Measurements from ENCODE around the gene GLCCI1.
"Not testable (repeated sequence)": the region's sequence is repeated elsewhere in the genome, so short reads cannot be mapped to it uniquely, and the experiment has no call there.

GLCCI1 gene

GRCh38 chr7:7989133-7989532 lies 20.5 kb downstream of the GLCCI1 start:
- H3K9me3 ChIP-seq (ENCODE audit: control insufficient read depth in 2 of 2, low read length in 2 of 2) = peaks cover 0 to 3% of the 10 kb centered on the region in 2 donors
- no peaks in the 10 kb centered on the region for H3K27me3 ChIP-seq (ENCODE audit: control insufficient read depth in 1 of 2, insufficient read depth in 2 of 2, low read length in 2 of 2)
- no peak overlapping the region for H3K4me3 ChIP-seq (ENCODE audit: low read length in 2 of 2)
- no peak overlapping the region for H3K27ac ChIP-seq (ENCODE audit: low read length)
- no peaks in the 10 kb centered on the region for H3K4me1 ChIP-seq (ENCODE audit: control insufficient read depth, insufficient read depth, low read length)
- no peaks in the 10 kb centered on the region for H3K36me3 ChIP-seq (ENCODE audit: control insufficient read depth in 2 of 2, insufficient read depth in 2 of 2, low read length in 2 of 2)
- H3K9ac ChIP-seq (ENCODE audit: low read length in 2 of 2) = peak overlapping the region in 1 of 2 donors; percentile 23

- no peaks in the 10 kb centered on the region for H3K27me3 ChIP-seq (ENCODE audit: control insufficient read depth in 1 of 2, insufficient read depth in 2 of 2, low read length in 2 of 2)
- H3K27ac ChIP-seq (ENCODE audit: low read length) = no peak overlapping the region
- H3K9ac ChIP-seq (ENCODE audit: low read length in 2 of 2) = peak overlapping the region in 1 of 2 donors; percentile 23
- H3K9me3 ChIP-seq (ENCODE audit: control insufficient read depth in 2 of 2, low read length in 2 of 2) = peaks cover 0 to 3% of the 10 kb centered on the region in 2 donors
- peak overlapping the region; percentile 0 to 54 for H3K4me3 ChIP-seq (ENCODE audit: low read length in 2 of 2)
- H3K36me3 ChIP-seq (ENCODE audit: control insufficient read depth in 2 of 2, insufficient read depth in 2 of 2, low read length in 2 of 2) = no peaks in the 10 kb centered on the region
- H3K4me1 ChIP-seq (ENCODE audit: control insufficient read depth, insufficient read depth, low read length) = no peaks in the 10 kb centered on the region
Measured at GRCh38 chr7:7989616-7990440, 21.2 kb downstream of the GLCCI1 start.

- Histone ChIP-seq H3K4me3 (ENCODE audit: low read length in 2 of 2) (peak overlapping the region in 1 of 2 donors; percentile 54), H3K9me3 (ENCODE audit: control insufficient read depth in 2 of 2, low read length in 2 of 2) (peaks cover 0 to 3% of the 10 kb centered on the region in 2 donors), H3K9ac (ENCODE audit: low read length in 2 of 2) (no peak overlapping the region), H3K27me3 (ENCODE audit: control insufficient read depth in 1 of 2, insufficient read depth in 2 of 2, low read length in 2 of 2) (no peaks in the 10 kb centered on the region), H3K27ac (ENCODE audit: low read length) (no peak overlapping the region), H3K36me3 (ENCODE audit: control insufficient read depth in 2 of 2, insufficient read depth in 2 of 2, low read length in 2 of 2) (no peaks in the 10 kb centered on the region), H3K4me1 (ENCODE audit: control insufficient read depth, insufficient read depth, low read length) (no peaks in the 10 kb centered on the region)
Measured at GRCh38 chr7:7990441-7990761, 21.8 kb downstream of the GLCCI1 start.

- Histone ChIP-seq H3K4me3 (ENCODE audit: low read length in 2 of 2) (no peak overlapping the region), H3K4me1 (ENCODE audit: control insufficient read depth, insufficient read depth, low read length) (no peaks in the 10 kb centered on the region), H3K36me3 (ENCODE audit: control insufficient read depth in 2 of 2, insufficient read depth in 2 of 2, low read length in 2 of 2) (no peaks in the 10 kb centered on the region), H3K9ac (ENCODE audit: low read length in 2 of 2) (no peak overlapping the region), H3K9me3 (ENCODE audit: control insufficient read depth in 2 of 2, low read length in 2 of 2) (peaks cover 0 to 3% of the 10 kb centered on the region in 2 donors), H3K27me3 (ENCODE audit: control insufficient read depth in 1 of 2, insufficient read depth in 2 of 2, low read length in 2 of 2) (no peaks in the 10 kb centered on the region), H3K27ac (ENCODE audit: low read length) (no peak overlapping the region)
Measured at GRCh38 chr7:7992506-7992905, 23.9 kb downstream of the GLCCI1 start.

GRCh38 chr7:7995348-7995747 lies 26.8 kb downstream of the GLCCI1 start:
- H3K4me3 ChIP-seq (ENCODE audit: low read length in 2 of 2); H3K4me1 ChIP-seq (ENCODE audit: control insufficient read depth, insufficient read depth, low read length); H3K36me3 ChIP-seq (ENCODE audit: control insufficient read depth in 2 of 2, insufficient read depth in 2 of 2, low read length in 2 of 2); H3K27ac ChIP-seq (ENCODE audit: low read length); H3K9ac ChIP-seq (ENCODE audit: low read length in 2 of 2); H3K9me3 ChIP-seq (ENCODE audit: control insufficient read depth in 2 of 2, low read length in 2 of 2); H3K27me3 ChIP-seq (ENCODE audit: control insufficient read depth in 1 of 2, insufficient read depth in 2 of 2, low read length in 2 of 2): not testable (repeated sequence)

GRCh38 chr7:7996568-7996967 lies 28.0 kb downstream of the GLCCI1 start:
- H3K36me3 ChIP-seq (ENCODE audit: control insufficient read depth in 2 of 2, insufficient read depth in 2 of 2, low read length in 2 of 2) = no peaks in the 10 kb centered on the region
- peaks cover 0 to under 1% of the 10 kb centered on the region in 2 donors for H3K9me3 ChIP-seq (ENCODE audit: control insufficient read depth in 2 of 2, low read length in 2 of 2)
- no peaks in the 10 kb centered on the region for H3K27me3 ChIP-seq (ENCODE audit: control insufficient read depth in 1 of 2, insufficient read depth in 2 of 2, low read length in 2 of 2)
- no peak overlapping the region for H3K27ac ChIP-seq (ENCODE audit: low read length)
- no peaks in the 10 kb centered on the region for H3K4me1 ChIP-seq (ENCODE audit: control insufficient read depth, insufficient read depth, low read length)
- no peak overlapping the region for H3K4me3 ChIP-seq (ENCODE audit: low read length in 2 of 2)
- no peak overlapping the region for H3K9ac ChIP-seq (ENCODE audit: low read length in 2 of 2)

GRCh38 chr7:8000315-8000941 lies 31.8 kb downstream of the GLCCI1 start:
- H3K4me1 ChIP-seq (ENCODE audit: control insufficient read depth, insufficient read depth, low read length) = no peaks in the 10 kb centered on the region

GRCh38 chr7:8003077-8003476 lies 34.5 kb downstream of the GLCCI1 start:
- Histone ChIP-seq H3K27ac (ENCODE audit: low read length) (no peak overlapping the region), H3K36me3 (ENCODE audit: control insufficient read depth in 2 of 2, insufficient read depth in 2 of 2, low read length in 2 of 2) (peaks cover 9 to 21% of the 10 kb centered on the region in 2 donors), H3K9me3 (ENCODE audit: control insufficient read depth in 2 of 2, low read length in 2 of 2) (no peaks in the 10 kb centered on the region), H3K9ac (ENCODE audit: low read length in 2 of 2) (no peak overlapping the region), H3K4me1 (ENCODE audit: control insufficient read depth, insufficient read depth, low read length) (no peaks in the 10 kb centered on the region), H3K27me3 (ENCODE audit: control insufficient read depth in 1 of 2, insufficient read depth in 2 of 2, low read length in 2 of 2) (no peaks in the 10 kb centered on the region), H3K4me3 (ENCODE audit: low read length in 2 of 2) (no peak overlapping the region)

More at GRCh38 chr7:8000315-8000941, 31.8 kb downstream of the GLCCI1 start:
- Histone ChIP-seq H3K9me3 (ENCODE audit: control insufficient read depth in 2 of 2, low read length in 2 of 2) (no peaks in the 10 kb centered on the region), H3K27me3 (ENCODE audit: control insufficient read depth in 1 of 2, insufficient read depth in 2 of 2, low read length in 2 of 2) (no peaks in the 10 kb centered on the region), H3K36me3 (ENCODE audit: control insufficient read depth in 2 of 2, insufficient read depth in 2 of 2, low read length in 2 of 2) (peaks cover 0 to 2% of the 10 kb centered on the region in 2 donors), H3K27ac (ENCODE audit: low read length) (no peak overlapping the region), H3K9ac (ENCODE audit: low read length in 2 of 2) (no peak overlapping the region), H3K4me3 (ENCODE audit: low read length in 2 of 2) (no peak overlapping the region)

- H3K9ac ChIP-seq (ENCODE audit: low read length in 2 of 2) = no peak overlapping the region
- no peak overlapping the region for H3K27ac ChIP-seq (ENCODE audit: low read length)
- no peaks in the 10 kb centered on the region for H3K9me3 ChIP-seq (ENCODE audit: control insufficient read depth in 2 of 2, low read length in 2 of 2)
- no peaks in the 10 kb centered on the region for H3K4me1 ChIP-seq (ENCODE audit: control insufficient read depth, insufficient read depth, low read length)
- H3K36me3 ChIP-seq (ENCODE audit: control insufficient read depth in 2 of 2, insufficient read depth in 2 of 2, low read length in 2 of 2) = peaks cover 9 to 21% of the 10 kb centered on the region in 2 donors
- H3K4me3 ChIP-seq (ENCODE audit: low read length in 2 of 2) = no peak overlapping the region
- no peaks in the 10 kb centered on the region for H3K27me3 ChIP-seq (ENCODE audit: control insufficient read depth in 1 of 2, insufficient read depth in 2 of 2, low read length in 2 of 2)
Measured at GRCh38 chr7:8005279-8005678, 36.7 kb downstream of the GLCCI1 start.

- Histone ChIP-seq H3K9ac (ENCODE audit: low read length in 2 of 2) (no peak overlapping the region), H3K4me3 (ENCODE audit: low read length in 2 of 2) (no peak overlapping the region), H3K36me3 (ENCODE audit: control insufficient read depth in 2 of 2, insufficient read depth in 2 of 2, low read length in 2 of 2) (no peaks in the 10 kb centered on the region), H3K4me1 (ENCODE audit: control insufficient read depth, insufficient read depth, low read length) (no peaks in the 10 kb centered on the region), H3K27ac (ENCODE audit: low read length) (no peak overlapping the region), H3K9me3 (ENCODE audit: control insufficient read depth in 2 of 2, low read length in 2 of 2) (no peaks in the 10 kb centered on the region), H3K27me3 (ENCODE audit: control insufficient read depth in 1 of 2, insufficient read depth in 2 of 2, low read length in 2 of 2) (no peaks in the 10 kb centered on the region)
Measured at GRCh38 chr7:8014399-8014798, 45.8 kb downstream of the GLCCI1 start.
